Activated CD4-positive, alpha-beta T cell treated with anti-CD3 and anti-CD28 coated beads, Interleukin-2, Interleukin-4, amounts not matched to agents 100 ng/mL and 50 ng/mL, durations not matched to agents 16 hours and 8 hours (primary cell): ENCODE measurements around the gene PCDHGA1.
"Not testable (repeated sequence)": the region's sequence is repeated elsewhere in the genome, so short reads cannot be mapped to it uniquely, and the experiment has no call there.

Experiments
- DNase-seq: peaks from one replicate; pipeline ENCODE4 v3.0.0-alpha.2; 2020; ENCODE audit warnings: low spot score

The PCDHGA1 gene

GRCh38 chr5:141330299-141331080 is at the start of gene PCDHGA1:
TSS of gene PCDHGA1 (plus strand) at chr5:141330514.
- DNase-seq = peak; percentile 9

- DNase-seq = no peak
Measured at GRCh38 chr5:141298376-141298775, 31.9 kb upstream of the PCDHGA1 start.

GRCh38 chr5:141303756-141304155 is 26.6 kb upstream of the PCDHGA1 start, which contains the start of gene SLC25A2:
TSS of gene SLC25A2 (minus strand) at chr5:141304049. CDS start at chr5:141303865, 184 bp downstream.
- DNase-seq = no peak

- DNase-seq = no peak
Measured at GRCh38 chr5:141306630-141307029, 23.7 kb upstream of the PCDHGA1 start.

GRCh38 chr5:141313711-141314110 is 16.6 kb upstream of the PCDHGA1 start:
- no peak for DNase-seq

- not testable (repeated sequence) for DNase-seq
Measured at GRCh38 chr5:141316963-141317362, 13.4 kb upstream of the PCDHGA1 start.

- DNase-seq = no peak
Measured at GRCh38 chr5:141319202-141319601, 11.1 kb upstream of the PCDHGA1 start.

GRCh38 chr5:141319699-141320098 is 10.6 kb upstream of the PCDHGA1 start:
- DNase-seq = no peak

GRCh38 chr5:141320225-141321169 is 9.8 kb upstream of the PCDHGA1 start, which contains the start of gene TAF7:
TSS of gene TAF7 (minus strand) at chr5:141320784. CDS start at chr5:141320044, 740 bp downstream.
- DNase-seq = peak; percentile 93

- DNase-seq = no peak
Measured at GRCh38 chr5:141322261-141322660, 8.1 kb upstream of the PCDHGA1 start.

- DNase-seq = peak; percentile 51
Measured at GRCh38 chr5:141326088-141326854, 4.0 kb upstream of the PCDHGA1 start.

GRCh38 chr5:141328231-141328630 is 2.1 kb upstream of the PCDHGA1 start:
- DNase-seq = no peak

- DNase-seq = not testable (repeated sequence)
Measured at GRCh38 chr5:141332571-141332970, 2.3 kb downstream of the PCDHGA1 start.

- DNase-seq = no peak
Measured at GRCh38 chr5:141338538-141339306, 8.4 kb downstream of the PCDHGA1 start, which contains the start of gene PCDHGA2. TSS of gene PCDHGA2 (plus strand) at chr5:141338760.

GRCh38 chr5:141340781-141341354 is 10.6 kb downstream of the PCDHGA1 start:
- not testable (repeated sequence) for DNase-seq

GRCh38 chr5:141342773-141343172 is 12.5 kb downstream of the PCDHGA1 start:
- DNase-seq = no peak

- DNase-seq = peak; percentile 11
Measured at GRCh38 chr5:141343242-141343952, 13.1 kb downstream of the PCDHGA1 start, which contains the start of gene PCDHGA3. TSS of gene PCDHGA3 (plus strand) at chr5:141343829. CDS start at chr5:141344034, 205 bp downstream.

- DNase-seq = no peak
Measured at GRCh38 chr5:141343953-141344463, 13.7 kb downstream of the PCDHGA1 start.

GRCh38 chr5:141345327-141345726 is 15.0 kb downstream of the PCDHGA1 start:
- no peak for DNase-seq
